Vagina (tissue), 2 donors: ENCODE results near the gene PPDPF. TPM values are rescaled to one million over a fixed set of nuclear protein-coding genes. Genes with fewer than 3 reads are reported as not detected.
"Not testable (repeated sequence)": the region's sequence is repeated elsewhere in the genome, so short reads cannot be mapped to it uniquely, and the experiment has no call there.

Source experiments
- DNase-seq, 2 donors: peaks; one replicate each; pipeline ENCODE4 v3.0.0-alpha.2; 2017; ENCODE audit errors: extremely low spot score in 2 of 2
- H3K27ac ChIP-seq: fragments of 200-600 bp; sonication (generic); one replicate; pipeline ENCODE4 v1.5.1; 2019
- H3K27me3 ChIP-seq: fragments of 200-600 bp; sonication (generic); one replicate; pipeline ENCODE4 v1.5.1; 2019
- H3K36me3 ChIP-seq, 2 donors: fragments of 200-600 bp; sonication (generic); one replicate each; pipeline ENCODE4 v1.5.1; 2017 to 2019
- H3K4me1 ChIP-seq: fragments of 200-600 bp; sonication (generic); one replicate; pipeline ENCODE4 v1.5.1; 2019
- H3K4me3 ChIP-seq, 2 donors: fragments of 200-600 bp; sonication (generic); 1 replicate in 1 of 2; 2 replicates in 1 of 2; pipeline ENCODE4 v1.5.1; 2016 to 2019
- H3K9me3 ChIP-seq: fragments of 200-600 bp; sonication (generic); one replicate; pipeline ENCODE4 v1.5.1; 2019
- POLR2A ChIP-seq, 2 donors: fragments of 450-650 bp; IDR thresholded peaks; one replicate each; pipeline ENCODE4 v1.6.1; 2017; ENCODE audit warnings: antibody characterized with exemption in 2 of 2, mild to moderate bottlenecking in 2 of 2, moderate library complexity in 2 of 2
- POLR2AphosphoS5 ChIP-seq, 2 donors: sonication (generic); formaldehyde crosslinking; IDR thresholded peaks; one replicate each; pipeline ENCODE4 v1.9.0; 2017; ENCODE audit warnings: antibody characterized with exemption in 2 of 2, mild to moderate bottlenecking in 2 of 2, low read depth in 1 of 2; ENCODE audit not compliant: insufficient read depth in 1 of 2
- intact Hi-C: fragments of 100-400 bp; cut with DNase I; formaldehyde crosslinking; loops from one replicate; pipeline ENCODE4 v1.15.1; 2023
- total RNA-seq: library from RNA; depleted of rRNA; stranded (reverse); fragments of >200 nt; gene quantifications from one replicate; pipeline ENCODE4 v1.2.3, GENCODE V29; 2016
- TF ChIP-seq, protein P1 (sequence below), 3 experiments: fragments of 450-650 bp in 2 of 3; fragments of 200-600 bp in 1 of 3; sonication (generic) in 1 of 3; IDR thresholded peaks; one replicate each; pipeline ENCODE4 v1.5.1; 2017 to 2019; ENCODE audit warnings: antibody characterized with exemption in 3 of 3, mild to moderate bottlenecking in 2 of 3, moderate library complexity in 2 of 3

PPDPF gene
- total RNA-seq, 1 donor from 2014 or later: 198 TPM

DNA sequence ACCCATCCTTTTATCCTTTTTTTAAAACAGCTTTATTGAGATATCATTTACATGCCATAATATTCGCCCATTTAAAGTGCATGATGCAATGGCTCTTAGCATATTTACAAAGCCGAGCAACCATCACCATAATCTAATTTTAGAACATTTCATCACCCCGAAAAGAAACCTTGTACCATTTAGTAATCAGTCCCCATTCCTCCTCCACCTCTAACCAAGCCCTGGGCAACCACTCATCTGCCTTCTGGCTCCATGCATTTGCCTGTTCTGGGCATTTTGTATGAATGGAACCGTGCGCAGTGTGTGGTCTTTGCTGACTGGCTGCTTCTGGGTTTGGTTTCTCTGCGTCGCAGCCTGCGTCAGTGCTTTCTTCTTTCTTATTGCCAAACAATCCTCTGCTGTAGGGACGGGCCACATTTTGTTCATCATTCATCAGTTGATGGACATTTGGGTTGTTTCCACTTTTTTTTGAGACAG, 11.4 kb upstream of the PPDPF start:
- Histone ChIP-seq H3K9me3 (no peaks in the 10 kb centered on the region), H3K27me3 (no peaks in the 10 kb centered on the region), H3K36me3 (no peaks in the 10 kb centered on the region), H3K4me1 (no peaks in the 10 kb centered on the region), H3K4me3 (no peak overlapping the region), H3K27ac (no peak overlapping the region)
- DNase-seq: no peak
- TF ChIP-seq POLR2AphosphoS5 (IDR thresholded peaks at IDR 0.05; ENCODE audit: insufficient read depth in 1 of 2, low read depth in 1 of 2): no peak
- TF ChIP-seq, protein P1, sequence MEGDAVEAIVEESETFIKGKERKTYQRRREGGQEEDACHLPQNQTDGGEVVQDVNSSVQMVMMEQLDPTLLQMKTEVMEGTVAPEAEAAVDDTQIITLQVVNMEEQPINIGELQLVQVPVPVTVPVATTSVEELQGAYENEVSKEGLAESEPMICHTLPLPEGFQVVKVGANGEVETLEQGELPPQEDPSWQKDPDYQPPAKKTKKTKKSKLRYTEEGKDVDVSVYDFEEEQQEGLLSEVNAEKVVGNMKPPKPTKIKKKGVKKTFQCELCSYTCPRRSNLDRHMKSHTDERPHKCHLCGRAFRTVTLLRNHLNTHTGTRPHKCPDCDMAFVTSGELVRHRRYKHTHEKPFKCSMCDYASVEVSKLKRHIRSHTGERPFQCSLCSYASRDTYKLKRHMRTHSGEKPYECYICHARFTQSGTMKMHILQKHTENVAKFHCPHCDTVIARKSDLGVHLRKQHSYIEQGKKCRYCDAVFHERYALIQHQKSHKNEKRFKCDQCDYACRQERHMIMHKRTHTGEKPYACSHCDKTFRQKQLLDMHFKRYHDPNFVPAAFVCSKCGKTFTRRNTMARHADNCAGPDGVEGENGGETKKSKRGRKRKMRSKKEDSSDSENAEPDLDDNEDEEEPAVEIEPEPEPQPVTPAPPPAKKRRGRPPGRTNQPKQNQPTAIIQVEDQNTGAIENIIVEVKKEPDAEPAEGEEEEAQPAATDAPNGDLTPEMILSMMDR (IDR thresholded peaks at IDR 0.05): no peak
- intact Hi-C loops: no loop called here

DNA sequence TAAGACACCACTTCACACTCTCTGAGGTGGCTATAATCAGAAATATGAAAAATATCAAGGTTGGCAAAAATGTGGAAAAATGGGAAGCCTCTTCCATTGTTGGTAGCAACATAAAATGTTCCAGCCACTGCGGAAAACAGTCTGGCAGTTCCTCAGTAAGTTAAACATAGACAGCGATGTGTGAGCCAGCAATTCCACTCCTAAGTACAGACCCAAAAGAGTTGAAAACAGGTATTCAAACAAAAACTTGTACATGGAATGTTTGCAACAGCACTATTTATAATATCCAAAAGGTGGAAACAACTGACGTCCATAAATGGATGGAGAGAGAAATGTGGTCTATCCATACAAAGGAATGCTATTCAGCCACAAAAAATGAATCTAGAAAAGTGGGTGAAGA, 7.4 kb upstream of the PPDPF start:
- TF ChIP-seq POLR2A (IDR thresholded peaks at IDR 0.05) (no peak), POLR2AphosphoS5 (IDR thresholded peaks at IDR 0.05; ENCODE audit: insufficient read depth in 1 of 2, low read depth in 1 of 2) (no peak)
- TF ChIP-seq, protein P1 (IDR thresholded peaks at IDR 0.05): no peak
- intact Hi-C loops: no loop called here
- Histone ChIP-seq H3K4me1 (no peaks in the 10 kb centered on the region), H3K27ac (no peak overlapping the region), H3K4me3 (no peak overlapping the region), H3K27me3 (no peaks in the 10 kb centered on the region), H3K36me3 (no peaks in the 10 kb centered on the region), H3K9me3 (no peaks in the 10 kb centered on the region)
- DNase-seq: no peak

DNA sequence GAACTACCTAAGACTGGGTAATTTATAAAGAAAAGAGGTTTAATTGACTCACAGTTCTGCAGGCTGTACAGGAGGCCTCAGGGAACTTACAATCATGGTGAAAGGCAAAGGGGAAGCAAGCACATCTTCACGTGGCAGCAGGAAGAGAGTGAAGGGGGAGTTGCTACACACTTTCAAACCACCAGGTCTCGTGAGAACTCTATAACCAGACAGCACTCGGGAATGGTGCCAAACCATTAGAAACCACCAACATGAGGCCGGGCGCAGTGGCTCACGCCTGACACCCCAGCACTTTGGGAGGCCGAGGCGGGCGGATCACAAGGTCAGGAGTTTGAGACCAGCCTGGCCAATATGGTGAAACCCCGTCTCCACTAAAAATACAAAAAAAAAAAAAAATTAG, 6.0 kb upstream of the PPDPF start:
- H3K27ac ChIP-seq, H3K4me3 ChIP-seq, DNase-seq, H3K27me3 ChIP-seq, H3K4me1 ChIP-seq, H3K9me3 ChIP-seq, H3K36me3 ChIP-seq, intact Hi-C loops: not testable (repeated sequence)

DNA sequence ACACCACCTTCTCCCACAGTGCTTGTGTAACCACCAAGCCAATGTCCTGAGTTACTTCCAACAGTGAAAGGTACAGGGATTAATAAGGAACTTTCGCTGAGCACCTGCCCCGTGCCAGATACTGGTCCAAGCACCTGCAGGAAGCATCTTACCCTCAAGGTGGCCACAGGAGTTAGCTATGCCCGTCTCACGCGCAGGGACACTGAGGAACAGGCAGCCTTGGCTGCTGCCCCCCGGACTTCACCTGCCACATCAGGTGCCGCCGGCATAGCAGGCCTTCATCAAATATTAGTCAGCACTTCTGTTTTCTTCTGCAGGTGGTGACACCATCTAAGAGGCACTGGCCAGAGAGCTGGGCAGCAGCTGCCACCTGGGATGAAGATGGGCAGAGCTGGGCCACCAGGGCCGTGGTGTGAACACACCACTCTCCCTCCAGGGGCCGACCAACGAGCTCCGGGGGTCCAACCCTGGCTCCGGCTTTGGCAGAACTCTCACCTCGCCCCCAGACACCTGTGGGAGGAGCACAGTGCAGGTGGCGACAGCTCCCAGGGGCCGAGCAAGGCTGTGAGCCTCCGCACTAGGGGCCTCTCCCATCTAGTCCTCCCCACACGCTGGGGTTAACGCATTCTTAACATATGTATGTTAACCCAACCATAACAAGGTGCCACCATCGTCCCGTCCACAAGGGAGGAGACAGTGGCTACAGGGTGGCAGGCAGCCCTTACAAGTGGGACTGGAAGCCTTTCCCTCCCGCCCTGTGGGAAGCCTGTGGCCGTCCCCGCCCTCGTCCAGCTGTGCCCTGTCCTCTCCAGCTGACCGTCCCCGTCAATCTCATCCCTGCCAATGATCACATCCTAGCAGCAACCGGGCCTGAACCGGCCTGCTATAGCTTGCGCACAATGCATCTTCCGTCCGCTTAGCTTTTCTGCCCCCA, 2.9 kb upstream of the PPDPF start:
- no peak for TF ChIP-seq POLR2A (IDR thresholded peaks at IDR 0.05)
- TF ChIP-seq POLR2AphosphoS5 (IDR thresholded peaks at IDR 0.05; ENCODE audit: insufficient read depth in 1 of 2, low read depth in 1 of 2): no peak
- TF ChIP-seq, protein P1 (IDR thresholded peaks at IDR 0.05): no peak
- DNase-seq: no peak
- H3K4me1 ChIP-seq: peaks cover 27% of the 10 kb centered on the region
- no peaks in the 10 kb centered on the region for H3K27me3 ChIP-seq
- no peak overlapping the region for H3K27ac ChIP-seq
- H3K36me3 ChIP-seq: no peaks in the 10 kb centered on the region
- intact Hi-C loops: no loop called here
- H3K4me3 ChIP-seq: no peak overlapping the region
- H3K9me3 ChIP-seq: no peaks in the 10 kb centered on the region

DNA sequence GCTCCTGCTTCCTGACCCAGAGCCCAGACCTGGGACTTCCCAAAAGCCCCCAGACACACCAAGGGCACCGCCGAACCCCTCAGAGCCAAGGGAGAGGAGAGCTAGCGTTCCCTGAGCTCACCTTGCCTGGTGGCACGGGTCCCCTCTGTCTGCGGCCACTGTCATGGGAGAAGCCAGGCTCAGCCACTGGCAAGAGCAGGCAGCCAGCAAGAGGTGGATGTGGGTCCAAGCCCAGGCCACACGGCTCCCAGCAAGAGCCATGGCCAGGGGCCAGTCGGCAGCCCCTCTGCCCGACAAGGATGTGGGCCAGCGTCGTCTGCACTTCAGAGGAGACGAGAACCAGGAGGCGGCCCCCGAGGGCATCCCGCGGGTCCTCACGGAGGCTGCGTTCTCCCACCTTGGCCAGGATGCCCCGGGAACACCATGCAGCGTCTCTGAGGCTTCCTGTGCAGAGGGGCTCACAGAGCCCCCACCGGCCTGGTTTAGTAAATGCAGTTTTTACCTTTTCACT, 2.2 kb upstream of the PPDPF start:
- no peak overlapping the region for H3K4me3 ChIP-seq
- intact Hi-C loops: no loop called here
- H3K36me3 ChIP-seq: no peaks in the 10 kb centered on the region
- H3K4me1 ChIP-seq: peaks cover 35% of the 10 kb centered on the region
- DNase-seq: no peak
- H3K27me3 ChIP-seq: no peaks in the 10 kb centered on the region
- H3K27ac ChIP-seq: no peak overlapping the region
- TF ChIP-seq POLR2AphosphoS5 (IDR thresholded peaks at IDR 0.05; ENCODE audit: insufficient read depth in 1 of 2, low read depth in 1 of 2) (no peak), POLR2A (IDR thresholded peaks at IDR 0.05) (no peak)
- TF ChIP-seq, protein P1 (IDR thresholded peaks at IDR 0.05): no peak
- no peaks in the 10 kb centered on the region for H3K9me3 ChIP-seq
